SK-N-SH treated with all-trans-retinoic acid at 6 μM for 48 hours (cell line): ENCODE data around the gene FBXL12.

Experiments
- ARNTL ChIP-seq: fragments of 450-650 bp; formaldehyde crosslinking; IDR thresholded peaks from 2 replicates; pipeline ENCODE4 v1.5.0; 2020; ENCODE audit warnings: low read depth, mild to moderate bottlenecking, moderate library complexity, borderline replicate concordance
- CSDC2 ChIP-seq: fragments of 250-450 bp; sonication (Bioruptor Pico); IDR thresholded peaks from 2 replicates; pipeline ENCODE4 v1.5.0; 2020; ENCODE audit warnings: mild to moderate bottlenecking, moderate library complexity
- GLIS3 ChIP-seq: fragments of 250-450 bp; sonication (Bioruptor Pico); IDR thresholded peaks from 2 replicates; pipeline ENCODE4 v1.5.0; 2020; ENCODE audit warnings: mild to moderate bottlenecking, moderate library complexity
- ISL1 ChIP-seq: fragments of 250-450 bp; sonication (Bioruptor Pico); IDR thresholded peaks from 2 replicates; pipeline ENCODE4 v2.1.2; 2022; ENCODE audit warnings: mild to moderate bottlenecking, moderate library complexity
- RARB ChIP-seq: fragments of 250-450 bp; sonication (Bioruptor Pico); IDR thresholded peaks from 2 replicates; pipeline ENCODE4 v1.8.0; 2021; ENCODE audit warnings: mild to moderate bottlenecking, moderate library complexity
- SNAI2 ChIP-seq: fragments of 250-450 bp; sonication (Bioruptor Pico); IDR thresholded peaks from 2 replicates; pipeline ENCODE4 v1.5.0; 2020; ENCODE audit warnings: mild to moderate bottlenecking, moderate library complexity
- ZFP3 ChIP-seq: fragments of 250-450 bp; sonication (Bioruptor Pico); IDR thresholded peaks from 2 replicates; pipeline ENCODE4 v1.5.0; 2020; ENCODE audit warnings: mild to moderate bottlenecking, moderate library complexity
- ZFP30 ChIP-seq: fragments of 450-650 bp; formaldehyde crosslinking; IDR thresholded peaks from 2 replicates; pipeline ENCODE4 v1.5.0; 2022; ENCODE audit warnings: mild to moderate bottlenecking, moderate library complexity
- ZNF8 ChIP-seq: fragments of 450-650 bp; formaldehyde crosslinking; IDR thresholded peaks from 2 replicates; pipeline ENCODE4 v1.5.0; 2020; ENCODE audit warnings: mild to moderate bottlenecking, moderate library complexity
- TF ChIP-seq, protein P1 (sequence below): fragments of 250-450 bp; sonication (Bioruptor Pico); IDR thresholded peaks from 2 replicates; pipeline ENCODE4 v1.8.0; 2020; ENCODE audit warnings: mild to moderate bottlenecking, moderate library complexity, borderline replicate concordance
- TF ChIP-seq, protein P2 (sequence below): fragments of 250-450 bp; sonication (Bioruptor Pico); IDR thresholded peaks from 2 replicates; pipeline ENCODE4 v1.5.1; 2021; ENCODE audit warnings: mild to moderate bottlenecking, moderate library complexity
- TF ChIP-seq, protein P3 (sequence below): fragments of 250-450 bp; sonication (Bioruptor Pico); IDR thresholded peaks from 2 replicates; pipeline ENCODE4 v1.5.1; 2020; ENCODE audit warnings: low read depth, mild to moderate bottlenecking, moderate library complexity
- TF ChIP-seq, protein P4 (sequence below): fragments of 250-450 bp; sonication (Bioruptor Pico); IDR thresholded peaks from 2 replicates; pipeline ENCODE4 v1.8.0; 2021; ENCODE audit warnings: low read depth, mild to moderate bottlenecking, moderate library complexity, borderline replicate concordance

DNA sequence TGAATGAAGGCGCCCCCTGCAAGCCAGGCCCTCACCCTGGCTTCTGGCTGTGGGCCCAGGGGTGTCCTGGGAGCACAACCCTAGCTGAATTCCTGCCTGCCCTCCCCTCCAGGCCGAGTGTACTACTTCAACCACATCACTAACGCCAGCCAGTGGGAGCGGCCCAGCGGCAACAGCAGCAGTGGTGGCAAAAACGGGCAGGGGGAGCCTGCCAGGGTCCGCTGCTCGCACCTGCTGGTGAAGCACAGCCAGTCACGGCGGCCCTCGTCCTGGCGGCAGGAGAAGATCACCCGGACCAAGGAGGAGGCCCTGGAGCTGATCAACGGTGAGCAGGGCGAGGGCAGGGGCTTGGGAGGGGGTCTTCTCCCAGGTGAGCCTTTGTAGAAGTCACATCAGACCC is 19.4 kb upstream of the FBXL12 start:
- no peak for TF ChIP-seq RARB (CRISPR knock-in tag)
- no peak for TF ChIP-seq ISL1 (CRISPR knock-in tag)
- TF ChIP-seq, protein P1, sequence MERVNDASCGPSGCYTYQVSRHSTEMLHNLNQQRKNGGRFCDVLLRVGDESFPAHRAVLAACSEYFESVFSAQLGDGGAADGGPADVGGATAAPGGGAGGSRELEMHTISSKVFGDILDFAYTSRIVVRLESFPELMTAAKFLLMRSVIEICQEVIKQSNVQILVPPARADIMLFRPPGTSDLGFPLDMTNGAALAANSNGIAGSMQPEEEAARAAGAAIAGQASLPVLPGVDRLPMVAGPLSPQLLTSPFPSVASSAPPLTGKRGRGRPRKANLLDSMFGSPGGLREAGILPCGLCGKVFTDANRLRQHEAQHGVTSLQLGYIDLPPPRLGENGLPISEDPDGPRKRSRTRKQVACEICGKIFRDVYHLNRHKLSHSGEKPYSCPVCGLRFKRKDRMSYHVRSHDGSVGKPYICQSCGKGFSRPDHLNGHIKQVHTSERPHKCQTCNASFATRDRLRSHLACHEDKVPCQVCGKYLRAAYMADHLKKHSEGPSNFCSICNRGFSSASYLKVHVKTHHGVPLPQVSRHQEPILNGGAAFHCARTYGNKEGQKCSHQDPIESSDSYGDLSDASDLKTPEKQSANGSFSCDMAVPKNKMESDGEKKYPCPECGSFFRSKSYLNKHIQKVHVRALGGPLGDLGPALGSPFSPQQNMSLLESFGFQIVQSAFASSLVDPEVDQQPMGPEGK (CRISPR knock-in tag): no peak
- no peak for TF ChIP-seq ZFP30 (CRISPR knock-in tag)
- no peak for TF ChIP-seq SNAI2 (CRISPR knock-in tag)
- TF ChIP-seq ZFP3 (CRISPR knock-in tag): no peak
- no peak for TF ChIP-seq GLIS3
- no peak for TF ChIP-seq CSDC2 (CRISPR knock-in tag)
- TF ChIP-seq, protein P2, sequence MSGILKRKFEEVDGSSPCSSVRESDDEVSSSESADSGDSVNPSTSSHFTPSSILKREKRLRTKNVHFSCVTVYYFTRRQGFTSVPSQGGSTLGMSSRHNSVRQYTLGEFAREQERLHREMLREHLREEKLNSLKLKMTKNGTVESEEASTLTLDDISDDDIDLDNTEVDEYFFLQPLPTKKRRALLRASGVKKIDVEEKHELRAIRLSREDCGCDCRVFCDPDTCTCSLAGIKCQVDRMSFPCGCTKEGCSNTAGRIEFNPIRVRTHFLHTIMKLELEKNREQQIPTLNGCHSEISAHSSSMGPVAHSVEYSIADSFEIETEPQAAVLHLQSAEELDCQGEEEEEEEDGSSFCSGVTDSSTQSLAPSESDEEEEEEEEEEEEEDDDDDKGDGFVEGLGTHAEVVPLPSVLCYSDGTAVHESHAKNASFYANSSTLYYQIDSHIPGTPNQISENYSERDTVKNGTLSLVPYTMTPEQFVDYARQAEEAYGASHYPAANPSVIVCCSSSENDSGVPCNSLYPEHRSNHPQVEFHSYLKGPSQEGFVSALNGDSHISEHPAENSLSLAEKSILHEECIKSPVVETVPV (CRISPR knock-in tag): no peak
- TF ChIP-seq ARNTL (CRISPR knock-in tag): no peak
- TF ChIP-seq, protein P3, sequence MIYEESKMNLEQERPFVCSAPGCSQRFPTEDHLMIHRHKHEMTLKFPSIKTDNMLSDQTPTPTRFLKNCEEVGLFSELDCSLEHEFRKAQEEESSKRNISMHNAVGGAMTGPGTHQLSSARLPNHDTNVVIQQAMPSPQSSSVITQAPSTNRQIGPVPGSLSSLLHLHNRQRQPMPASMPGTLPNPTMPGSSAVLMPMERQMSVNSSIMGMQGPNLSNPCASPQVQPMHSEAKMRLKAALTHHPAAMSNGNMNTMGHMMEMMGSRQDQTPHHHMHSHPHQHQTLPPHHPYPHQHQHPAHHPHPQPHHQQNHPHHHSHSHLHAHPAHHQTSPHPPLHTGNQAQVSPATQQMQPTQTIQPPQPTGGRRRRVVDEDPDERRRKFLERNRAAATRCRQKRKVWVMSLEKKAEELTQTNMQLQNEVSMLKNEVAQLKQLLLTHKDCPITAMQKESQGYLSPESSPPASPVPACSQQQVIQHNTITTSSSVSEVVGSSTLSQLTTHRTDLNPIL (CRISPR knock-in tag): no peak
- TF ChIP-seq ZNF8 (CRISPR knock-in tag): no peak
- TF ChIP-seq, protein P4, sequence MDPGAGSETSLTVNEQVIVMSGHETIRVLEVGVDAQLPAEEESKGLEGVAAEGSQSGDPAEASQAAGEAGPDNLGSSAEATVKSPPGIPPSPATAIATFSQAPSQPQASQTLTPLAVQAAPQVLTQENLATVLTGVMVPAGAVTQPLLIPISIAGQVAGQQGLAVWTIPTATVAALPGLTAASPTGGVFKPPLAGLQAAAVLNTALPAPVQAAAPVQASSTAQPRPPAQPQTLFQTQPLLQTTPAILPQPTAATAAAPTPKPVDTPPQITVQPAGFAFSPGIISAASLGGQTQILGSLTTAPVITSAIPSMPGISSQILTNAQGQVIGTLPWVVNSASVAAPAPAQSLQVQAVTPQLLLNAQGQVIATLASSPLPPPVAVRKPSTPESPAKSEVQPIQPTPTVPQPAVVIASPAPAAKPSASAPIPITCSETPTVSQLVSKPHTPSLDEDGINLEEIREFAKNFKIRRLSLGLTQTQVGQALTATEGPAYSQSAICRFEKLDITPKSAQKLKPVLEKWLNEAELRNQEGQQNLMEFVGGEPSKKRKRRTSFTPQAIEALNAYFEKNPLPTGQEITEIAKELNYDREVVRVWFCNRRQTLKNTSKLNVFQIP (CRISPR knock-in tag): no peak
